Right kidney (tissue), 9 donors: ENCODE data around the gene TSSK2.
"Not testable (repeated sequence)": the region's sequence is repeated elsewhere in the genome, so short reads cannot be mapped to it uniquely, and the experiment has no call there.

ENCODE experiments used
- DNase-seq: peaks from one replicate; pipeline ENCODE4 v3.0.0-alpha.2; 2016
- long read RNA-seq, 8 donors: transcript quantifications; one replicate each; lab custom pipeline, GENCODE V29; 2026

Gene TSSK2
- long read RNA-seq, donor 1, partial matches to known transcripts: 21 of 23 reads
- long read RNA-seq, donor 1, other reads (novel, unspliced or antisense): 0 of 23 reads
- long read RNA-seq, donor 2, partial matches to known transcripts: 0 of 2 reads
- long read RNA-seq, donor 2, other reads (novel, unspliced or antisense): 0 of 2 reads
- long read RNA-seq, donor 3: 0 reads
- long read RNA-seq, donor 4, partial matches to known transcripts: 0 of 4 reads
- long read RNA-seq, donor 4, other reads (novel, unspliced or antisense): 0 of 4 reads
- long read RNA-seq, donor 5, partial matches to known transcripts: 0 of 1 reads
- long read RNA-seq, donor 5, other reads (novel, unspliced or antisense): 0 of 1 reads
- long read RNA-seq, donor 6, partial matches to known transcripts: 0 of 4 reads
- long read RNA-seq, donor 6, other reads (novel, unspliced or antisense): 0 of 4 reads
- long read RNA-seq, donor 7, partial matches to known transcripts: 6 of 17 reads
- long read RNA-seq, donor 7, other reads (novel, unspliced or antisense): 8 of 17 reads
- long read RNA-seq, donor 8, partial matches to known transcripts: 0 of 4 reads
- long read RNA-seq, donor 8, other reads (novel, unspliced or antisense): 0 of 4 reads

- DNase-seq: no peak
These were observed at the start of gene TSSK2 for GRCh38 chr22:19130959-19131684. Gene TSSK2 (plus strand): TSS chr22:19131308. CDS start chr22:19131400, 92 bp downstream.

DNA sequence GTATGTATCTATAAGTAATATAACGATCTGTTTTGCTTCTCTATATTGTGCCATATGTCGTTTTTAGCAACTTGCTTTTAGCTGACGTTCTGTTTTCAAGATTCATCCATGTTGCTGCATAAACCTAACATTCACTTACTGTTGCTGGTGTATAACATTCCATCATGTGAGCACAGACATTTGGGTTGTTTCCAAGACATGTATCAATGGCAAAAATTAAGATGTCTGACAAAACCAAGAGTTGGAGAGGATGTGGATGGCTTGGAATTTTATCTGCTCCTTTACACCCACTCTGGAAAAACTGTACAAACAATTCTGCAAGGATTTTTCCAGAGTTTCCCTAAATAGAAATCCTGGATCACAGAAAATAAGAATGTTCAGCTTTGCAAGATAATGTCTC, 49.8 kb upstream of the TSSK2 start:
- DNase-seq: no peak

GRCh38 chr22:19082101-19082500, 49.0 kb upstream of the TSSK2 start:
- DNase-seq: no peak

GRCh38 chr22:19082793-19083192, 48.3 kb upstream of the TSSK2 start:
- no peak for DNase-seq

GRCh38 chr22:19084126-19084525, 47.0 kb upstream of the TSSK2 start:
- DNase-seq: not testable (repeated sequence)

- DNase-seq: not testable (repeated sequence)
These were observed 46.5 kb upstream of the TSSK2 start for GRCh38 chr22:19084586-19084985.

DNA sequence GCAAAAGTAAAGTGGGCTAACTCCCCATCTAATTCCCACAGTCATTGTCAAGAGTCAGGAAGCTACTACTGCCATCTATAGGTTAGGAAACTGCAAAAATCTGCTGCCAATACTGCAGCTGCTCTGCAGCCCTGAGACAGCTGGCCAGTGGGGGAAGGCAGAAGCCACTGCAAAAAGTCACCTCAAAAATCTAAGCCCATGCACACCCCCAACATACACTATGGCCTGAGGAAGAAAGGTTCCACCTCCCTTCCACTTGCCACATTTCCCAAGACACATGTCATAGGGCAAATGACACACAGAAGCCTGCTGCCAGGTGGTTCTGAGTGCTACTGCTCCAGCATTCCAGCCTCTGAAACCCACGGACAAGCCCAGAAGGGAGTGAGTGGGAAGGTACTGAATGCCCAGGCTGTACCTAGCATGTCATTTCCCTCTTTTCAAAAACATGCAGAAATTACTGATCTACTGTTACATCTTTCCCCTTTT, 45.8 kb upstream of the TSSK2 start:
- no peak for DNase-seq

DNA sequence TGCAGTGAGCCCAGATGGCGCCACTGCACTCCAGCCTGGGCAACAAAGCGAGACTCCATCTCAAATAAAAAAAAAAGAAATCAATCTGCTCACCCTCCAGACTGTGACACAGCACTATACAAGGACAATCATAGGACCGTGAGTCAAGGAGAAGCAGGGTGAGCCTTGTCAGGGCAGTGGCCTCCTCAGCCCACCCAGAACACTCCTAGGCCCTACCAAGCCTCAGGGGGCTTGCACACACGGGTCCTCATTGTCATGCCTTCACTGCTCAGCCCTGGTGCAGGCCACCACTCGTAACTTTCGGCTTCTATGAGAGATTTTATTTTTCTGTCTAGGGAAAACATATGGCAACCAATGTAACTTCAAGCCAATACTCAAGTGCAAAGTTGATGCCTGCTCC, 44.7 kb upstream of the TSSK2 start:
- DNase-seq: no peak

GRCh38 chr22:19086896-19087295, 44.2 kb upstream of the TSSK2 start:
- DNase-seq: no peak

DNA sequence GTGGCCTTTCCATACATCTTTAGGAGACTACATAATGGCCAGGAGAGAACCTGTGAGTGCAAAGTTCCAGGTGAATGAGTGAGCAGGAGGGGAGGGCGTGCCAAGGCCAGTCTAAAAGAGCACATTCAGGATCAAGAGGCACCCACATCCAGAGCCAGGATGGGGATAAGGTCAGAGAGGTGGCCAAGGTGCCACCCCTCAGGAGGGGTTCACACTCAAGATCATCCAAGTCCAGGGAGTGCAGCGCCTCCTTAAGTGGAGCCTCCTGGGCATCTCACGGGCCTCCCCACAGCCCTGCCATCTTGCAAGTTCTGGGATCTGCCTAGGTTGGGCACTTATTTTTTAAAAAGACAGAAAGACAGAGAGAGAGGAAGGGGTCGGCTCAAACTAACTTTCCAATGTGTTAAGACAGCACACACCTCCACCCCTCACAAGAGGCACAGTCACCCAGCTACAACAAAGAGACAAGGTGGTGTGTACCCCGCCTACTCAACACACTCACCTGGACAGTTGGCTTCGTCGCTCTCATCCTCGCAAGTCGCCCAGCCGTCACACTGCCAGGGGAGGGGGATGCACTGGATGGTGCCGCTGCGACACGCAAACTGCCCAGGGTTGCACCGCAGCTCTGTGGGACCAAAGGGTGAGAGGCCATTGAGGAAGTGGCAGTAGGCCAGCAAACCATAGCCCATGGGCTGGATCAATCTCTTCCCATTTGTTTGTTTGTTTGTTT, 42.1 kb upstream of the TSSK2 start:
- DNase-seq: no peak

GRCh38 chr22:19090183-19090582, 40.9 kb upstream of the TSSK2 start:
- DNase-seq: no peak

DNA sequence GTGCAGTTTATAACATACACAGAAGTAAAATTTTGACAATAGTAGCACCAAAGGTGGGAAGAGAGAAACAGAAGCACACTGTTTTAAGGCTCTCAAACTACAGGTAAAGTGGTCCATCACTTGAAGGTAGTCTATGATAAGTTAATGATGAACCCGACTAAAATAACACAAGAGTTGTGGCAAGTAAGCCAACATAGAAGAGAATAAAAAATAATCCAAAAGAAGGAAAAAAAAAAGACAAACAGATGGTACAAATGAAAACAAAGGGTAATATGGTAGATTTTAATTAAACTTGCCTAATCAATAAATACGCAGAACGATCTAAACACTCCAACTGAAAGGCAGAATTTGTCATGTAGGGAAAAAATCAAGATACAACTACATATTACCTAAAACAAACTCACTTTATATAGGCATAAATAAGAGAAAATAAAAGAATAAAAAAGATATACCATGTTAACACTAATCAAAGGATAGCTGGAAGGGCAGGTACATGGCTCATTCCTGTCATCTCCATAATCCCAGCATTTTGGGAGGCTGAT, 40.5 kb upstream of the TSSK2 start:
- DNase-seq: no peak

GRCh38 chr22:19092725-19093124, 38.4 kb upstream of the TSSK2 start:
- no peak for DNase-seq

DNA sequence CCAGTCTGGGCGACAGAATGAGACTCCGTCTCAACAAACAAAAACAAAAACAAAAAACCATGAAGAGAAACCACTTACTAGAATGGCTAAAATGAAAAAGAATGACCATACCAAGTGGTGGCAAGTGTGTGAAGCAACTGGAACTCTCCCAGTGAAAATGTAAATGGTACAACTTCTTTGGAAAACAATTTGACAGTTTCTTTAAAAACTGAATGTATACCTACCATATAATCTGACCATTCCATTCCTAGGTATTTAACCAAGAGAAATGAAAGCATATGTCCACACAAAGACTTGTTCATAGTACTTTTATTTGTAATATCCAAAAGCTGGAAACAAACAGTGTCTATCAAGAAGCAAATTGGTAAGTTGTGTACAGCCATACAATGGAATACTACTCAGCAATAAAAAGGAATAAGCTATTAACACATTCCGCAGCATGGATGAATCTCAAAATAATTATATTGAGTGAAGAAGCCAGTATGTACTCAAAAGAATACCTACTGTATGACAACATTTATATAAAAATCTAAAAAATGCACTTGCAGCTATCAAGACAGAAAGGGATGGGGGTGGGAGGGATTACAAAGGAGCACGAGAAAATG, 36.6 kb upstream of the TSSK2 start:
- DNase-seq: no peak

DNA sequence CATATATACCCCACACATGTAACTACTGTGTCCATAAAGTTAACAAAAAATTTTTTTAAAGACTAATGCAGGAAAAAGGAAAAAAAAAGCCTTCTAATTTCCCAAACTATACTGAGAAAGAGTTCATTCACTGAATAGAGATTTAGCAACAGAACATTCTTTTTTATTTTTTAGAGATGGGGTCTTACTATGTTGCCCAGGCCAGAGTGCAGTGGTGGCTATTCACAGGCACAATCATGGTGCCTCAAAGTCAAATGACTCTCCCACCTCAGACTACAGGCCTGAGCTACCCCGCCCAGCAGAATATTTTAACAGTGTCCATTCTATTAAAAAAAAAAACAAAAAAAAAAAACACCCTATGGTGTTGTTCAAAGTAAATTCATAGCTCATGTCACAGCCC, 34.6 kb upstream of the TSSK2 start:
- DNase-seq: no peak

- no peak for DNase-seq
These were observed 33.6 kb upstream of the TSSK2 start for GRCh38 chr22:19097518-19097917.

DNA sequence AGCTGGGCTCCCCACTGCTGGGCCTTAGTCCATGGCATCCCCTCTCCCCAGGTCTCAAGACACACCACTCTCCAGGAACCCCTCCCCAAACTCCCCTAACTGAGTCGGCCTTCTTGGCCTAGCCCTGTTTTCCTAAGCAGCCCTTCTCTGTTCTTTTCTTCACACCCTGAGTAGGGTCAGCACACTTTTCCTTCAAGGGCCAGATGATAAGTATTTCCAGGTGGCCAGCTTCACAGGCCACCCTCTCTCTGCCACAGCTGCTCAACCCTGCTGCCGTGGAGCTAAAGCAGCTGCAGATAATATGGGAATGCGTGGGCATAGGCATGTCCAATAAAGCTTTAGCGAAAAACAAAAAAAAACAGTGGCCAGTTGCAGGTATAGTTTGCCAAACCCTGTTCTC, 33.0 kb upstream of the TSSK2 start:
- DNase-seq: no peak

- DNase-seq: no peak
These were observed 27.0 kb upstream of the TSSK2 start for GRCh38 chr22:19103880-19104821.

- no peak for DNase-seq
These were observed 25.7 kb upstream of the TSSK2 start for GRCh38 chr22:19105456-19105855.
